ENCODE results near the gene COP1.

The COP1 gene

GRCh38 chr1:176203735-176204134 lies 3.4 kb downstream of the COP1 start:
- no peak overlapping the region for H3K4me3 ChIP-seq (IDR thresholded peaks at IDR 0.05; ENCODE audit: insufficient read depth, low read depth, low read length)
- H3K4me1 ChIP-seq (ENCODE audit: low read depth, poor library complexity, severe bottlenecking): peaks cover 19% of the 10 kb centered on the region
- no peaks in the 10 kb centered on the region for H3K36me3 ChIP-seq (ENCODE audit: insufficient read depth)
- no peak overlapping the region for H3K4me2 ChIP-seq
- H3K79me2 ChIP-seq (ENCODE audit: insufficient read depth, low read depth): peaks cover 85% of the 10 kb centered on the region
- H3K27ac ChIP-seq: no peak overlapping the region
- 0 out of 2 replicates have a peak, but pooled peaks cover 5% of the 10 kb centered on the region for H4K20me1 ChIP-seq (ENCODE audit: insufficient read depth)
- H3K9ac ChIP-seq: no peak overlapping the region
- H2AFZ ChIP-seq (ENCODE audit: low read depth): no peak overlapping the region
- H3K27me3 ChIP-seq (ENCODE audit: insufficient read depth, low read depth): no peaks in the 10 kb centered on the region
- TF ChIP-seq CTCF (conservative IDR thresholded peaks at IDR 0.05; ENCODE audit: low read depth, low read length): no peak

GRCh38 chr1:176201568-176201967 lies 5.5 kb downstream of the COP1 start:
- Histone ChIP-seq H3K9ac (no peak overlapping the region), H3K27ac (no peak overlapping the region), H4K20me1 (ENCODE audit: insufficient read depth) (peaks cover 5% of the 10 kb centered on the region; the same call in 1 of the 2 replicates), H3K36me3 (ENCODE audit: insufficient read depth) (no peaks in the 10 kb centered on the region), H3K4me1 (ENCODE audit: low read depth, poor library complexity, severe bottlenecking) (peaks cover 23% of the 10 kb centered on the region), H3K79me2 (ENCODE audit: insufficient read depth, low read depth) (peaks cover 99% of the 10 kb centered on the region), H3K4me2 (no peak overlapping the region), H2AFZ (ENCODE audit: low read depth) (no peak overlapping the region), H3K27me3 (ENCODE audit: insufficient read depth, low read depth) (no peaks in the 10 kb centered on the region), H3K4me3 (IDR thresholded peaks at IDR 0.05; ENCODE audit: insufficient read depth, low read depth, low read length) (no peak overlapping the region)
- no peak for TF ChIP-seq CTCF (conservative IDR thresholded peaks at IDR 0.05; ENCODE audit: low read depth, low read length)

GRCh38 chr1:176199707-176200106 lies 7.4 kb downstream of the COP1 start:
- TF ChIP-seq CTCF (conservative IDR thresholded peaks at IDR 0.05; ENCODE audit: low read depth, low read length): no peak
- H2AFZ ChIP-seq (ENCODE audit: low read depth): no peak overlapping the region
- H3K79me2 ChIP-seq (ENCODE audit: insufficient read depth, low read depth): peaks cover 97% of the 10 kb centered on the region
- H3K4me3 ChIP-seq (IDR thresholded peaks at IDR 0.05; ENCODE audit: insufficient read depth, low read depth, low read length): no peak overlapping the region
- no peak overlapping the region for H3K27ac ChIP-seq
- H3K9ac ChIP-seq: no peak overlapping the region
- peaks cover 5% of the 10 kb centered on the region for H4K20me1 ChIP-seq (ENCODE audit: insufficient read depth)
- H3K4me2 ChIP-seq: no peak overlapping the region
- H3K4me1 ChIP-seq (ENCODE audit: low read depth, poor library complexity, severe bottlenecking): peaks cover 16% of the 10 kb centered on the region
- H3K27me3 ChIP-seq (ENCODE audit: insufficient read depth, low read depth): no peaks in the 10 kb centered on the region
- H3K36me3 ChIP-seq (ENCODE audit: insufficient read depth): no peaks in the 10 kb centered on the region

- Histone ChIP-seq H3K4me1 (ENCODE audit: low read depth, poor library complexity, severe bottlenecking) (peaks cover 7% of the 10 kb centered on the region), H4K20me1 (ENCODE audit: insufficient read depth) (peaks cover 5% of the 10 kb centered on the region)
- TF ChIP-seq CTCF (conservative IDR thresholded peaks at IDR 0.05; ENCODE audit: low read depth, low read length): no peak
Measured at GRCh38 chr1:176198413-176198812, 8.7 kb downstream of the COP1 start.

More at GRCh38 chr1:176198413-176198812, 8.7 kb downstream of the COP1 start:
- Histone ChIP-seq H2AFZ (ENCODE audit: low read depth) (no peak overlapping the region), H3K79me2 (ENCODE audit: insufficient read depth, low read depth) (peaks cover 97% of the 10 kb centered on the region), H3K9ac (no peak overlapping the region), H3K27me3 (ENCODE audit: insufficient read depth, low read depth) (no peaks in the 10 kb centered on the region), H3K36me3 (ENCODE audit: insufficient read depth) (no peaks in the 10 kb centered on the region), H3K4me2 (no peak overlapping the region), H3K27ac (no peak overlapping the region), H3K4me3 (IDR thresholded peaks at IDR 0.05; ENCODE audit: insufficient read depth, low read depth, low read length) (no peak overlapping the region)

All from KMS-11 (cell line).